H1 (cell line): Measurements from ENCODE around the gene C11orf58.

Experiments used
- CBX8 ChIP-seq: fragments of 300-800, 300-1000 bp; sonication (generic); IDR thresholded peaks from 2 replicates; pipeline ENCODE4 v1.7.1; 2016; ENCODE audit warnings: low read depth, low read length, borderline replicate concordance
- CREB1 ChIP-seq: IDR thresholded peaks from 2 replicates; pipeline ENCODE4 v1.6.1; 2012; ENCODE audit warnings: inconsistent platforms
- EZH2 ChIP-seq: fragments of 200-600 bp; sonication (generic); IDR thresholded peaks from 2 replicates; pipeline ENCODE4 v1.7.1; 2012; ENCODE audit warnings: low read depth, mild to moderate bottlenecking, moderate library complexity, low read length, inconsistent platforms; ENCODE audit not compliant: severe bottlenecking
- PHF8 ChIP-seq: fragments of 200-600 bp; sonication (generic); conservative IDR thresholded peaks from 2 replicates; pipeline ENCODE4 v1.7.1; 2012; ENCODE audit warnings: low read depth, mild to moderate bottlenecking, inconsistent platforms, low read length, moderate library complexity
- POLR2A ChIP-seq, 2 experiments: IDR thresholded peaks; 1 replicate in 1 of 2; 2 replicates in 1 of 2; pipeline ENCODE4 v1.6.1; 2011; ENCODE audit warnings: low read depth in 2 of 2, low read length in 2 of 2, mild to moderate bottlenecking in 2 of 2; ENCODE audit errors: control extremely low read depth in 1 of 2
- POLR2AphosphoS5 ChIP-seq: IDR thresholded peaks from 2 replicates; pipeline ENCODE4 v1.6.1; 2011; ENCODE audit warnings: low read depth, low read length
- SP1 ChIP-seq: IDR thresholded peaks from 2 replicates; pipeline ENCODE4 v1.6.1; 2011; ENCODE audit warnings: low read depth, low read length
- YY1 ChIP-seq: IDR thresholded peaks from 2 replicates; pipeline ENCODE4 v1.6.1; 2011; ENCODE audit warnings: low read depth, mild to moderate bottlenecking, low read length
- TF ChIP-seq, protein P1 (sequence below): IDR thresholded peaks from 2 replicates; pipeline ENCODE4 v1.6.1; 2012; ENCODE audit warnings: inconsistent platforms
- TF ChIP-seq, protein P2 (sequence below), 3 experiments: IDR thresholded peaks; 1 replicate in 2 of 3; 2 replicates in 1 of 3; pipeline versions ENCODE4 v1.5.1 to v1.6.1; 2011; ENCODE audit warnings: low read length in 3 of 3, mild to moderate bottlenecking in 3 of 3, inconsistent platforms in 2 of 3, low read depth in 1 of 3, moderate library complexity in 1 of 3; ENCODE audit not compliant: insufficient read depth in 1 of 3; ENCODE audit errors: control extremely low read depth in 1 of 3
- TF ChIP-seq, protein P3 (sequence below): IDR thresholded peaks from 2 replicates; pipeline ENCODE4 v1.6.1; 2011; ENCODE audit warnings: low read length, improper control_type of control experiment

DNA sequence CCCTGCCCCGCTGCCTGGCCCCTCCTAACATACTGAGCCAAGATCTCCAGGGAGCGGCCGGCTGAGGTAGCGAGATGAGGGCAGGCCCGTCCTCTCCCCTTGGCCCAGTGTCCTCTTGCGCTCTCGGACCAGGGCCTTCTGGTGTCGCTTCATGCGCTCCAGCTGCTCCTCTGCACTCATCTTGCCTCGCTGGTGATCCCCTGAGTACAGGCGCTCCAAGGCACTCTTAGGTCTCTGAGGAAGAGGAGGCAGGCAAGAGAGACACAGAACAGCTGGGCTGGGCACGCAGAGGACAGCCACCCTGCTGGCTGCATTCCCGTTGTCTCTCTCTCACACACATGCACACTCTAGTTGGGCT is 50.6 kb downstream of the C11orf58 start:
- TF ChIP-seq POLR2A (IDR thresholded peaks at IDR 0.05; ENCODE audit: control extremely low read depth in 1 of 2, low read depth in 2 of 2, low read length in 2 of 2) (no peak), YY1 (no peak), PHF8 (no peak), CREB1 (no peak), CBX8 (no peak), SP1 (no peak), POLR2AphosphoS5 (no peak), EZH2 (no peak)
- TF ChIP-seq, protein P1, sequence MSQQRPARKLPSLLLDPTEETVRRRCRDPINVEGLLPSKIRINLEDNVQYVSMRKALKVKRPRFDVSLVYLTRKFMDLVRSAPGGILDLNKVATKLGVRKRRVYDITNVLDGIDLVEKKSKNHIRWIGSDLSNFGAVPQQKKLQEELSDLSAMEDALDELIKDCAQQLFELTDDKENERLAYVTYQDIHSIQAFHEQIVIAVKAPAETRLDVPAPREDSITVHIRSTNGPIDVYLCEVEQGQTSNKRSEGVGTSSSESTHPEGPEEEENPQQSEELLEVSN: no peak
- TF ChIP-seq, protein P2, sequence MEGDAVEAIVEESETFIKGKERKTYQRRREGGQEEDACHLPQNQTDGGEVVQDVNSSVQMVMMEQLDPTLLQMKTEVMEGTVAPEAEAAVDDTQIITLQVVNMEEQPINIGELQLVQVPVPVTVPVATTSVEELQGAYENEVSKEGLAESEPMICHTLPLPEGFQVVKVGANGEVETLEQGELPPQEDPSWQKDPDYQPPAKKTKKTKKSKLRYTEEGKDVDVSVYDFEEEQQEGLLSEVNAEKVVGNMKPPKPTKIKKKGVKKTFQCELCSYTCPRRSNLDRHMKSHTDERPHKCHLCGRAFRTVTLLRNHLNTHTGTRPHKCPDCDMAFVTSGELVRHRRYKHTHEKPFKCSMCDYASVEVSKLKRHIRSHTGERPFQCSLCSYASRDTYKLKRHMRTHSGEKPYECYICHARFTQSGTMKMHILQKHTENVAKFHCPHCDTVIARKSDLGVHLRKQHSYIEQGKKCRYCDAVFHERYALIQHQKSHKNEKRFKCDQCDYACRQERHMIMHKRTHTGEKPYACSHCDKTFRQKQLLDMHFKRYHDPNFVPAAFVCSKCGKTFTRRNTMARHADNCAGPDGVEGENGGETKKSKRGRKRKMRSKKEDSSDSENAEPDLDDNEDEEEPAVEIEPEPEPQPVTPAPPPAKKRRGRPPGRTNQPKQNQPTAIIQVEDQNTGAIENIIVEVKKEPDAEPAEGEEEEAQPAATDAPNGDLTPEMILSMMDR (IDR thresholded peaks at IDR 0.05; ENCODE audit: control extremely low read depth in 1 of 3, insufficient read depth in 1 of 3, low read depth in 1 of 3, low read length in 3 of 3): no peak
- TF ChIP-seq, protein P3, sequence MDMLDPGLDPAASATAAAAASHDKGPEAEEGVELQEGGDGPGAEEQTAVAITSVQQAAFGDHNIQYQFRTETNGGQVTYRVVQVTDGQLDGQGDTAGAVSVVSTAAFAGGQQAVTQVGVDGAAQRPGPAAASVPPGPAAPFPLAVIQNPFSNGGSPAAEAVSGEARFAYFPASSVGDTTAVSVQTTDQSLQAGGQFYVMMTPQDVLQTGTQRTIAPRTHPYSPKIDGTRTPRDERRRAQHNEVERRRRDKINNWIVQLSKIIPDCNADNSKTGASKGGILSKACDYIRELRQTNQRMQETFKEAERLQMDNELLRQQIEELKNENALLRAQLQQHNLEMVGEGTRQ: no peak
